Activated CD4-positive, alpha-beta T cell treated with anti-CD3 and anti-CD28 coated beads, Interleukin-10, Interleukin-2, amounts not matched to agents 100 ng/mL and 50 ng/mL, durations not matched to agents 16 hours and 8 hours (primary cell): ENCODE results near the gene ARID5A.
A peak's percentile ranks its signal among the peaks of the same experiment; 100 is the strongest.
"Not testable (repeated sequence)": the region's sequence is repeated elsewhere in the genome, so short reads cannot be mapped to it uniquely, and the experiment has no call there.

ENCODE experiments used
- DNase-seq: peaks from one replicate; pipeline ENCODE4 v3.0.0-alpha.2; 2020

The ARID5A gene, protein sequence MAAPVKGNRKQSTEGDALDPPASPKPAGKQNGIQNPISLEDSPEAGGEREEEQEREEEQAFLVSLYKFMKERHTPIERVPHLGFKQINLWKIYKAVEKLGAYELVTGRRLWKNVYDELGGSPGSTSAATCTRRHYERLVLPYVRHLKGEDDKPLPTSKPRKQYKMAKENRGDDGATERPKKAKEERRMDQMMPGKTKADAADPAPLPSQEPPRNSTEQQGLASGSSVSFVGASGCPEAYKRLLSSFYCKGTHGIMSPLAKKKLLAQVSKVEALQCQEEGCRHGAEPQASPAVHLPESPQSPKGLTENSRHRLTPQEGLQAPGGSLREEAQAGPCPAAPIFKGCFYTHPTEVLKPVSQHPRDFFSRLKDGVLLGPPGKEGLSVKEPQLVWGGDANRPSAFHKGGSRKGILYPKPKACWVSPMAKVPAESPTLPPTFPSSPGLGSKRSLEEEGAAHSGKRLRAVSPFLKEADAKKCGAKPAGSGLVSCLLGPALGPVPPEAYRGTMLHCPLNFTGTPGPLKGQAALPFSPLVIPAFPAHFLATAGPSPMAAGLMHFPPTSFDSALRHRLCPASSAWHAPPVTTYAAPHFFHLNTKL

GRCh38 chr2:96536445-96537065, at the start of gene ARID5A:
ARID5A (plus strand) TSS chr2:96536752; CDS start chr2:96536827, 75 bp downstream.
- DNase-seq = peak; percentile 95

- DNase-seq = no peak
These were observed 47.3 kb upstream of the ARID5A start for GRCh38 chr2:96489261-96489660.

GRCh38 chr2:96489663-96490062, 46.9 kb upstream of the ARID5A start:
- DNase-seq = no peak

DNA sequence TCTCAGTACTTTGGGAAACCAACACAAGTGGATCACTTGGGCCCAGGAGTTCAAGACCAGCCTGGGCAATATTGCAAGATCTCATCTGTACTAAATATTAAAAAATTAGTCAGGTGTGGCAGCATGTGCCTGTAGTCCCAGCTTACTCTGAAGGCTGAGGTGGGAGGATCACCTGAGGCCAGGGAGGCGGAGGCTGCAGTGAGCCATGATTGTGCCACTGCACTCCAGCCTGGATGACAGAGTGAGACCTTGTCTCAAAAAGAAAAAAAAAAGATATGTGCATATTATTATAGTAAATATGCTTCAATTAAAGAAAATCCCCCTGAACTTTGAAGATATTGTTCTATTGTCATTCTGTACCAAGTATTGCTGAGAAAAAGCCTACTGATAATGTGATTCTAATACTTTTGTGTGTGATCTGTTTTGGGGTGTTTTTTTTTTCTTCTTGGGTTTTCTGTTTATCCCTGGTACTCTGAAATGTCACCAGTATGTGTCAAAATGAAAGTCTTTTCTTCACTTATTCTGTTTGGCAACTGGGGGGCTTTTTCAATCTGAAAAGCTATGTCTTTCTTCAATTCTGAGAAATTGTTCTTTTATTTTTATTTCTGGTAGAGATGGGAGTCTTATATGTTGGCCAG, 44.6 kb upstream of the ARID5A start:
- peak; percentile 41 for DNase-seq

- no peak for DNase-seq
These were observed 43.5 kb upstream of the ARID5A start for GRCh38 chr2:96493072-96493471.

GRCh38 chr2:96494188-96494587, 42.4 kb upstream of the ARID5A start:
- no peak for DNase-seq

GRCh38 chr2:96495982-96496629, 40.4 kb upstream of the ARID5A start:
- no peak for DNase-seq

DNA sequence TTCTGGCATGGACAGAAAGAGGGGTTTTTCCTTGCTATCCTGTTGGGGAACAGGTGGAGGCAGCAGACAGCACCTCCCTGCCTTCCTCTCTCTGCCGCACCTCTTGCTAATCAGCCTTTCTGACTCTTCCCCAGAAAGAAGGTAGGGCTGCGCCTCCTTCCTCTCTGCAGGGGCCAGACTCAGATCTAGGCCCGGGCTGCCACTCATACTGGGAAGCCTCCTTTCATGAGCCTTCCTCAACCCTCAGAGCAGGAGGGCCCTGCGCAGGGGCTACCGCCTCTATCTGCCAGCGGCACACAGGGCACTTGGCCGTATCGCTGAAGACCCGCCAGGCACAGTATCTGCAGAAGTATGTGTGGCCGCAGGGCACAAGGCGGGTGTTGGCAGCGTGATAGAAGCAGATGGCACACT, 38.5 kb upstream of the ARID5A start:
- no peak for DNase-seq

DNA sequence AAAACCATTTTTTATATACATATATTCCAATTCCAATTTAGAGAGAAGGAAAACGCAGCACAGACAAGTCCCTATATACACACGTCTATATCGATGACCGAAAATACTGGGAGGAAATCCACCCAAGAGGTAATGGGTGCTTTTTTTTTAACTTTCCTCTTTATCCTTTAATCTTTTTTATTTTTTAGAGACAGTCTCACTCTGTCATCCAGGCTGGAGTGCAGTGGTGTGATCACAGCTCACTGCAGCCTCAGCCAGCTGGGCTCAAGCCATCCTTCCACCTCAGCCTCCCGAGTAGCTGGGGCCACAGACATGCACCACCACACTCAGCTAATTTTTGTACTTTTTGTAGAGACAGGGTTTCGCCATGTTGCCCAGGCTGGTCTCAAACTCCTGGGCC, 37.9 kb upstream of the ARID5A start:
- DNase-seq = not testable (repeated sequence)

GRCh38 chr2:96499061-96499960, 37.2 kb upstream of the ARID5A start:
- no peak for DNase-seq

DNA sequence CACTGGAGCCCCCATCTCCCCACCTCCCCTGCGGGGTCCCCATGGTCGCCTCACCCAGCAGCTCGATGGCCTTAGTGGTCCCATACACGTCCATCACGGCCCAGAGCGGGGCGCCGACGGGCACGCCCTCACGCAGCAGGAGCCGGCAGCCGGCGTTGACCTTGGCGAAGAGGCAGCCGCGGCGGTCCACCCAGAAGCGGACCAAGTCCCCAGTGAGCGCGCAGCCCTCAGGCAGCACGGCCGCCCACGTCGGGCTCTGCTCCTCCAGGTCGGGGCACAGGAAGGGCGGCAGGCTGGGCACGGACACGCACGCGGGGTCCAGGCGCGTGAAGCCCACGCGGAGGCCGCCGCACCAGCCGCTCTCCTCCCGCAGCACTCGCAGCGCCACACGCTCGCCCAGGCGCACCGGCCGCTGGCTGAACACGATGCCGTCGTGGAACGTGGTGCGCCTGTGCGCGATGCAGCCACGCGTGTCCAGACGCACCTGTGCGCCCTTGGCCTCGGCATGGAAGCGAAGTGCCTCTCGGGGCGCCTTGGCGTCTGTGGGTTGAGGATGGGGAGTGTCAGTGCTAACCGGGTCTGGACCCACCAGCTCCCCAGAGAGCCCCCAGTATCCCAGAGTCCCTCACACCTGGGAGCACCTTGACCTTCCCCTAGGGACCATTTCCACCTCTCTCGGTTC, 36.0 kb upstream of the ARID5A start:
- DNase-seq = no peak

DNA sequence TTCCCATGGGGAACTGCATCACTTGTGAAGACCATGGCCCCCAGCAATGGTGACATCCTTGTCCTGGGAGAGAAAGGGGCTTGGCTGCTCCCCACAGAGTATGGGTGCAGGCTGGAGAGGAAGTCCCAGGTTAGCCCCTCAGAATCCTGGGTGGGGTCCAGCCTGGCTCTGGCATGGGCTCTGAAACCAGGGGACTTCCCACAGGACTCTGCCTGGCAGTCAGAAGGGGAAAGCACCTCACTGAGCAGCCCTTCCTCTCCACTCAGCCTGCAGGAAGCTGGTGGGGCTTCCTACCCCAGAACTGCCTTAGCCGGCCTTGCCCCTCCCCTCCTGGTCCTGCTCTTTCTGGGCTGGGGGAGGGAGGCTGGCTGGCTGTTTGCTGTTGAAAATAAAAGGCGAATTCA, 35.1 kb upstream of the ARID5A start:
- peak; percentile 66 for DNase-seq

DNA sequence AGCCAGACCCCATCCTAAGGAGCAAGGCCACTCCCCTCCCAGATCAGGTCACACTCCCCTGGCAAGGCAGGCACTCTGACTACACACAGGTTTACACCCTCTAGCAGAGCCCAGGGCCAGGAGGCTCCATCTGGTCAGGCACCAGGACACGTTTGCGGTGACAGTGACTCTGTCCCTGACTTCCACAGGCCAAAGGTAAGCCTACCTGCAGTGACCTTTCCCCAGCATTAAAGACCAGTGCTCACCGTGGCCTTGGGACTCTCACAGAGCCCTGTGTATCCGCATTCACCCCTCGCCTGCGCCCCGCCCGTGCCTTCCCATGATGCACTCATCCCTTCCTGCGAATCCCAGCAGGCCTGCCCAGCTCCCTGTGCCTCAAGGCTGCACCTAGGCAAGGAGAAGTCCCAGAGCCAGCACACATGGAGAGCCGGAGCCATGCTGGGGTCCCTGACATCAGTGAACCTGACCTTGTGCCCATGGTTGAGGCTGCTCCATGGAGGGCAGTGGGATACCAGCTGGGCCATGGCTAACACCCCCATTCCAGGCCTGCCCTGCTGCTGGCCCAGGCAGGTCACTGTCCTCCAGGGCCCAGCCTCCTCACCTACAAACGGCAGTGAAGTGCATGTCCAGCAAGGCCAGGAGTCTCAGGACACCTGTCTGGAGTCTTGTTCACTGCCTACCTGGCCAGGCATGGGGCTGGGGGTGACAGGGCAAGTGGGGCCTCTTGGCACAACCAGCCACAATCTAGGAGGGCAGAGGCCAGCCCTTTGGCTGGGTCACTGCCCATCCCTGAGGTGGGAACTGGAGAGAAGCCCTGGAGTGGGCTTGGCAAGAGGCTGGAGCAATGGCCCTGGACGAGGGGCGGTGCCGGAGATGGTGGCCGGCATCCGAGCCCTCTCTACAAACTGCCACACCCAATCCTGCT, 34.4 kb upstream of the ARID5A start:
- DNase-seq = no peak

- DNase-seq = no peak
These were observed 33.5 kb upstream of the ARID5A start for GRCh38 chr2:96502891-96503636.

DNA sequence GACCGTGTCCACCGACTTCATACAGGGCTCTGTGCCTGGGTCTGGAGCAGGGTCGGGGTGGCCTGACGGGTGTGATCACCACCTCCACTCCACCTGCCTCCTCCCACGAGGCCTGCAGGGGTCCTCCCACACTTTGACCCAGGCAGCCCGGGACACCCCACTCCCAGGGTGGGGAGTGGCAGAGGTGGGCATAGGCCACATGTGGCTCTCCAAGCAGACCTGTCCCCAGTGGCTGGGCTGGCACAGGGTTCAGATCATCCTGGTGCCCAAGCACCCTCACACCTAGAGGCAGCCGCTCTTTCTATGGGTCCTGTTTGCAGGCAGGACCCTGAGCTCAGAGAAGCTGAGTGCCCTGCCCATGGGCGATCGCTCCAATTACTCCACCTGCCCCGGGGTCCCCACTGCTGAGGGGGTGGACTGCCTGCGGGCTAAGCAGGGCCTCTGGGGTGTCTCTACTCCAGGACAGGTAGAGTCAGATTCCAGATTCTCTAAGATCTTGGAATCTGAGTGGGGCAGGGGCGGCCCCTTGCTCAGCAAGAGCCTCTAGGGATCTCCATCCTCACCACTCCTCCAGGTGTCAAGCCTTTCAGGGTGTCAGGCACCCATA, 32.8 kb upstream of the ARID5A start:
- no peak for DNase-seq

DNA sequence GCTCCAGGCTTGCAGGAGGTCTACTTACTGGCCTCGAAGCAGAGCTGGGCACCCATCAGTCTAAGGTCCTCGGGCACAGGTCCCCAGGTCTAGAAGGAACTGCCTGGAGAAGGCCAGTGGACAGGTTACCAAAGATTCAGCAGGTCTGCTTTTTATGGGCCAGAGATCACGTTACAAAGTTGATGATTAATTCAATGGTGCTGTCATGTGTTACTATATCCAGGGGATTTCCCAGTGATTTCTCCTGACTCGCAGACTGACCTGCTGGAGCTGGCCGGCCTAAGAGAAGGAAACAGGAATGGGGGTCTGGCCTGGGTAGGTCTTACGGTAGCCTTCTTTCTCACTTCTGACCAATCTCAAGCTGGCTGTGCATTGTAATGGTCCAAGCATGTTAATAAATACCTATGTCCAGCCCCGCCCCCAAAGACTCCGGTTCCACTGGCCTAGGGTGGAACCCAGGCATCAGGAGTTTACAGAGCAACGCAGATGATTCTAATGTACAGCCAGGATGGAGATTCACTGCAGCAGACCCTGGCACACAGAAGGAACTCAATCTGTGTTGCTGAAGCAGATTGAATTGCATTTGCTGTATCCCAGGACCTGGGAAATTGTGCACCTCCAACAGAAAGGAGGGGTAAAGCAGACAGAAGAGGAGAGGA, 31.2 kb upstream of the ARID5A start, which contains the start of gene NEURL3:
Gene NEURL3 (minus strand): TSS at position 127 of the 659 bp plus-strand sequence. CDS start 71 bp downstream, at position 56.
- no peak for DNase-seq

DNA sequence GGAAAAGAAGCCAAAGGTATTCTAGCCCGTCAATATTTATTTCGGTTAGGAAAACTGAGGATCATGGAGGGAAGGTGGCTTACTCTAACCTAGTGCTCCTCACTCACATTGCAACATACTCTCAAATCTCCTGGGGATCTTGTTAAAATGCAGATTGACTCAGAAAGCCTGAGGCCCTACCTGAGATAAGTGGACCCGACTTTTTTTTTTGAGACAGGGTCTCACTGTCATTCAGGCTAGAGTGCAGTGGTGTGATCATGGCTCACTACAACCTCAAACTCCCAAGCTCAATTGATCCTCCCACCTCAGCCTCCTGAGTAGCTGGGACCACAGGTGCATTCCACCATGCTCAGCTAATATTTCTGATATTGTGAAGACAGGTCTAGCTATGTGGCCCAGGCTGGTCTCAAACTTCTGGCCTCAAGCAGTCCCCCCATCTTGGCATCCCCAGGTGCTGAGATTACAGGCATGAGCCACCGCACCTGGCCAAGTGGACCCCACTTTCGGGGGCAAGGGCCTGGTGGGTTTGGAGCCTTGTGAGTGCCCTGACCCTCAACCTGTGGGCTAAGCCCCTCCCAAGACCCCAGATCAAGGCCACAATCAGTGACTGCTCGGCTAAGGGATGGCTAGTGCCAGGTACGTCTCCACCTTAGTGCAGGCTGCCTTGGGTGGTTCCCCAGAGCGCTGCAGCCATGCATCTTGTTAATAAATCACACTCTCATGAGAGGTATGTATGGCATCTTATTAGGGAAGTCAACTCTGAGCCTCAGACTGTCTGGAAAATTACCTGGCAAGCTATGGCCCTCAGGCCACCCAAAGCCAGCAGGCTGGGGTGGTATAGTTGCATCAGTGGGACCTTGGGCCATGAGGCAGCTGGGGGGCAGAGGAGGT, 30.3 kb upstream of the ARID5A start:
- DNase-seq = no peak
